H9 (cell line): ENCODE measurements around the gene MMP14. TPM values are rescaled to one million over a fixed set of nuclear protein-coding genes. Genes with fewer than 3 reads are reported as not detected.

Experiments
- DNase-seq: peaks from one replicate; pipeline ENCODE4 v3.0.0-alpha.2; 2017
- H2AFZ ChIP-seq: one replicate; pipeline ENCODE4 v1.6.1; 2013; ENCODE audit warnings: mild to moderate bottlenecking, low read length, control low read depth, moderate library complexity
- H2AK5ac ChIP-seq: 2 replicates; pipeline ENCODE4 v1.6.1; 2013; ENCODE audit warnings: low read length, control low read depth, mixed read lengths; ENCODE audit not compliant: insufficient read length
- H2BK120ac ChIP-seq: one replicate; pipeline ENCODE4 v1.6.1; 2013; ENCODE audit warnings: low read depth, mild to moderate bottlenecking, low read length, control low read depth, inconsistent platforms; ENCODE audit not compliant: poor library complexity, severe bottlenecking
- H2BK12ac ChIP-seq: 2 replicates; pipeline ENCODE4 v1.6.1; 2013; ENCODE audit warnings: low read length, control low read depth, mixed read lengths, low read depth; ENCODE audit not compliant: insufficient read length
- H2BK15ac ChIP-seq: 2 replicates; pipeline ENCODE4 v1.6.1; 2013; ENCODE audit warnings: low read depth, low read length, control low read depth
- H2BK20ac ChIP-seq: one replicate; pipeline ENCODE4 v1.6.1; 2013; ENCODE audit warnings: low read depth, mild to moderate bottlenecking, low read length, control low read depth, inconsistent platforms; ENCODE audit not compliant: poor library complexity, severe bottlenecking
- H2BK5ac ChIP-seq: 2 replicates; pipeline ENCODE4 v1.6.1; 2013; ENCODE audit warnings: low read length, control low read depth, mixed read lengths; ENCODE audit not compliant: insufficient read length
- H3K14ac ChIP-seq: 2 replicates; pipeline ENCODE4 v1.6.1; 2013; ENCODE audit warnings: low read length, control low read depth; ENCODE audit not compliant: insufficient read depth
- H3K18ac ChIP-seq: 2 replicates; pipeline ENCODE4 v1.6.1; 2013; ENCODE audit warnings: low read depth, mild to moderate bottlenecking, mixed read lengths, low read length, control low read depth; ENCODE audit not compliant: insufficient read length
- H3K23ac ChIP-seq: 2 replicates; pipeline ENCODE4 v1.6.1; 2013; ENCODE audit warnings: low read length, control low read depth, mixed read lengths, low read depth; ENCODE audit not compliant: insufficient read length
- H3K23me2 ChIP-seq: 2 replicates; pipeline ENCODE4 v1.6.1; 2013; ENCODE audit warnings: low read depth, mild to moderate bottlenecking, mixed read lengths, low read length, control low read depth; ENCODE audit not compliant: insufficient read length, poor library complexity, severe bottlenecking
- H3K27ac ChIP-seq: 2 replicates; pipeline ENCODE4 v1.5.1; 2013; ENCODE audit warnings: low read length, control low read depth, mixed read lengths, low read depth; ENCODE audit not compliant: insufficient read length
- H3K27me3 ChIP-seq: 2 replicates; pipeline ENCODE4 v1.6.1; 2013; ENCODE audit warnings: low read length, control low read depth, inconsistent platforms; ENCODE audit not compliant: insufficient read depth
- H3K4ac ChIP-seq: 2 replicates; pipeline ENCODE4 v1.6.1; 2013; ENCODE audit warnings: low read depth, mild to moderate bottlenecking, control low read depth, inconsistent platforms, low read length, moderate library complexity
- H3K4me1 ChIP-seq: 2 replicates; pipeline ENCODE4 v1.6.1; 2013; ENCODE audit warnings: low read length, control low read depth, inconsistent platforms; ENCODE audit not compliant: insufficient read depth
- H3K4me2 ChIP-seq: 2 replicates; pipeline ENCODE4 v1.6.1; 2013; ENCODE audit warnings: low read length, control low read depth, mixed read lengths; ENCODE audit not compliant: insufficient read length, insufficient read depth
- H3K56ac ChIP-seq: 2 replicates; pipeline ENCODE4 v1.6.1; 2013; ENCODE audit warnings: low read depth, mild to moderate bottlenecking, mixed read lengths, low read length, control low read depth; ENCODE audit not compliant: insufficient read length
- H3K79me1 ChIP-seq: 2 replicates; pipeline ENCODE4 v1.6.1; 2013; ENCODE audit warnings: low read depth, mild to moderate bottlenecking, moderate library complexity, low read length, control low read depth, inconsistent platforms; ENCODE audit not compliant: insufficient read depth, poor library complexity, severe bottlenecking
- H3K79me2 ChIP-seq: 2 replicates; pipeline ENCODE4 v1.6.1; 2013; ENCODE audit warnings: low read length, control low read depth, inconsistent platforms; ENCODE audit not compliant: insufficient read depth
- H3K9ac ChIP-seq: 2 replicates; pipeline ENCODE4 v1.6.1; 2013; ENCODE audit warnings: low read length, control low read depth, mixed read lengths; ENCODE audit not compliant: insufficient read length; ENCODE audit errors: extremely low read depth
- H3K9me3 ChIP-seq: one replicate; pipeline ENCODE4 v1.6.1; 2013; ENCODE audit warnings: low read depth, low read length, inconsistent platforms; ENCODE audit not compliant: control insufficient read depth
- H3T11ph ChIP-seq: one replicate; pipeline ENCODE4 v1.6.1; 2013; ENCODE audit warnings: mild to moderate bottlenecking, low read length, control low read depth, inconsistent platforms
- H4K20me1 ChIP-seq: one replicate; pipeline ENCODE4 v1.6.1; 2013; ENCODE audit not compliant: control insufficient read depth, insufficient read length, insufficient read depth
- H4K5ac ChIP-seq: 2 replicates; pipeline ENCODE4 v1.6.1; 2013; ENCODE audit warnings: low read depth, mild to moderate bottlenecking, mixed read lengths, low read length, control low read depth; ENCODE audit not compliant: insufficient read length
- H4K8ac ChIP-seq: replicated peaks from 2 replicates; pipeline ENCODE4 v1.6.1; 2013; ENCODE audit warnings: low read length, control low read depth, mixed read lengths, low read depth; ENCODE audit not compliant: insufficient read length
- H4K91ac ChIP-seq: 2 replicates; pipeline ENCODE4 v1.6.1; 2013; ENCODE audit warnings: low read depth, mild to moderate bottlenecking, moderate library complexity, mixed read lengths, low read length, control low read depth; ENCODE audit not compliant: insufficient read length
- H3K27ac Mint-ChIP-seq, 3 experiments: 2 replicates in 2 of 3; 3 replicates in 1 of 3; pipeline ENCODE4 v1.8.0; 2020 to 2021; ENCODE audit warnings: mixed read lengths in 3 of 3, mild to moderate bottlenecking in 1 of 3, moderate library complexity in 1 of 3
- H3K27me3 Mint-ChIP-seq: 2 replicates; pipeline ENCODE4 v1.8.0; 2021; ENCODE audit warnings: low read depth, mild to moderate bottlenecking, moderate library complexity, mixed read lengths
- H3K36me3 Mint-ChIP-seq, 3 experiments: 2 replicates in 2 of 3; 3 replicates in 1 of 3; pipeline ENCODE4 v1.8.0; 2020 to 2021; ENCODE audit warnings: low read depth in 3 of 3, mixed read lengths in 3 of 3; ENCODE audit not compliant: insufficient read depth in 1 of 3
- H3K4me1 Mint-ChIP-seq, 2 experiments: 2 replicates each; pipeline ENCODE4 v1.8.0; 2020; ENCODE audit warnings: mixed read lengths in 2 of 2
- H3K4me3 Mint-ChIP-seq, 2 experiments: 2 replicates in 1 of 2; 3 replicates in 1 of 2; pipeline ENCODE4 v1.8.0; 2020 to 2021; ENCODE audit warnings: mild to moderate bottlenecking in 2 of 2, mixed read lengths in 2 of 2, moderate library complexity in 1 of 2
- H3K9me3 Mint-ChIP-seq, 2 experiments: 2 replicates in 1 of 2; 3 replicates in 1 of 2; pipeline ENCODE4 v1.8.0; 2020; ENCODE audit warnings: mild to moderate bottlenecking in 2 of 2, mixed read lengths in 2 of 2, moderate library complexity in 1 of 2
- WGBS: extraction: QIAGEN DNeasy Blood & Tissue Kit; methylation state at CpG from one replicate; pipeline ENCODE4 v1.1.7; 2013; ENCODE audit warnings: missing lambda C conversion rate, low lambda C conversion rate, mixed read lengths; ENCODE audit not compliant: insufficient read length; ENCODE audit errors: extremely low coverage; 5-methylcytosine and 5-hydroxymethylcytosine counted together
- total RNA-seq: library from RNA; stranded (reverse); gene quantifications from 2 replicates; pipeline ENCODE4 v1.2.1, GENCODE V29; 2021
- TF ChIP-seq, protein P1 (sequence below): fragments of 200-600 bp; sonication (generic); conservative IDR thresholded peaks from 3 replicates; pipeline ENCODE4 v1.8.0; 2021; ENCODE audit warnings: antibody characterized with exemption, mild to moderate bottlenecking

MMP14 gene
- total RNA-seq, 1 experiment from 2014 or later = 56.5 TPM

DNA sequence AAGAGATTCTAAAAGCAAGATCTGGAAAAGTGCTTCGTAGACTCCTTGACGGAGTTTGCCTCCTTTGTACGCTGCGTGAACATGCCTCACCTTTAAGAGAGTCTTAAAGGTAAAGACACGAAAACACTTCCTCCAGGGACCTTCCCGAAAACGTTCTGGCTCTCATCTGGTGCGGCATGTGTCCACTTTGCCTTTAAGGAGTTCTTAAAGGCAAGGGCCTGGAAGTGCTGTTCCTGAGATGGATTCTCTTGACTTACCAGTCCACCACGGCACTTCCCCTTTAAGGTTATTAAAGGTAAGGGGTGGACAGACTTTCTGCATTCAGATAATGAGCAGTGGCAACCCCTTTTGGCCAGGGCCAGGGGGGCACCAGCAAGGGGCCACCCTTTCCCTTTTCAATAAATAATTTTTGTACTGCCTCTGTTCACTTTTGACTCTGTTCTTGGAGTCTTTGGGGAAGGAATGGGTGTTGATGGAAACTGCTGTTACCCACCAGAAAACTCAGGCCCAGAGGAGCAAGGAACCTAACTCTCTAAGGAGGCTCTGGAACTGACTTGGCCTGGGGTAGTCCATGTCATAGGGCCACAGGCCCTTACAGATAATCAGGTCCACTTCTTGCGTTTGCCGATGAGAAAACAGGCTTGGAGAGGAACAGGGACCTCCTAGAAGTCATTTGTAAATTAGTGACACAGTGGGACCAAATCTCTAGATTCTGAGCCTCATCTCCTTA is 51.0 kb downstream of the MMP14 start:
- H3K36me3 Mint-ChIP-seq = peaks cover 0 to 11% (median 6%) of the 10 kb centered on the region in 3 experiments; a peak in 3 of 7 replicates
- WGBS = no CpG with 5 or more reads among the region's 11 CpGs

More for the DNA sequence above, 51.0 kb downstream of the MMP14 start:
- Mint-ChIP-seq H3K27me3 (peaks cover 33% of the 10 kb centered on the region), H3K4me1 (peaks cover 28 to 34% of the 10 kb centered on the region in 2 experiments), H3K9me3 (no peaks in the 10 kb centered on the region; a peak in 1 of 5 replicates), H3K27ac (peak overlapping the region; percentile 84 to 98 (median 97); a peak in 6 of 7 replicates), H3K4me3 (peak overlapping the region; percentile 87 to 93)
- Histone ChIP-seq H3K27me3 (peaks cover 3% of the 10 kb centered on the region; the same call in 1 of the 2 replicates), H4K8ac (no peak overlapping the region), H2BK120ac (no peak overlapping the region), H3K79me2 (no peaks in the 10 kb centered on the region), H3K14ac (peak overlapping the region; percentile 44; the same call in 1 of the 2 replicates), H3K56ac (no peak overlapping the region), H3K18ac (no peak overlapping the region), H3K9me3 (no peaks in the 10 kb centered on the region), H2BK15ac (no peak overlapping the region), H2AFZ (no peak overlapping the region), H2BK12ac (no peak overlapping the region), H2BK20ac (no peak overlapping the region), H3K23me2 (peaks cover 13% of the 10 kb centered on the region), H4K91ac (no peak overlapping the region), H3K9ac (peak overlapping the region; percentile 45), H3T11ph (no peak overlapping the region), H4K5ac (no peak overlapping the region), H3K23ac (no peak overlapping the region), H3K79me1 (no peaks in the 10 kb centered on the region), H3K4ac (no peak overlapping the region; the same call in 1 of the 2 replicates), H2AK5ac (no peak overlapping the region), H4K20me1 (no peaks in the 10 kb centered on the region), H3K27ac (no peak overlapping the region), H2BK5ac (no peak overlapping the region), H3K4me1 (no peaks in the 10 kb centered on the region; the same call in 1 of the 2 replicates), H3K4me2 (peak overlapping the region; percentile 73)
- TF ChIP-seq, protein P1, sequence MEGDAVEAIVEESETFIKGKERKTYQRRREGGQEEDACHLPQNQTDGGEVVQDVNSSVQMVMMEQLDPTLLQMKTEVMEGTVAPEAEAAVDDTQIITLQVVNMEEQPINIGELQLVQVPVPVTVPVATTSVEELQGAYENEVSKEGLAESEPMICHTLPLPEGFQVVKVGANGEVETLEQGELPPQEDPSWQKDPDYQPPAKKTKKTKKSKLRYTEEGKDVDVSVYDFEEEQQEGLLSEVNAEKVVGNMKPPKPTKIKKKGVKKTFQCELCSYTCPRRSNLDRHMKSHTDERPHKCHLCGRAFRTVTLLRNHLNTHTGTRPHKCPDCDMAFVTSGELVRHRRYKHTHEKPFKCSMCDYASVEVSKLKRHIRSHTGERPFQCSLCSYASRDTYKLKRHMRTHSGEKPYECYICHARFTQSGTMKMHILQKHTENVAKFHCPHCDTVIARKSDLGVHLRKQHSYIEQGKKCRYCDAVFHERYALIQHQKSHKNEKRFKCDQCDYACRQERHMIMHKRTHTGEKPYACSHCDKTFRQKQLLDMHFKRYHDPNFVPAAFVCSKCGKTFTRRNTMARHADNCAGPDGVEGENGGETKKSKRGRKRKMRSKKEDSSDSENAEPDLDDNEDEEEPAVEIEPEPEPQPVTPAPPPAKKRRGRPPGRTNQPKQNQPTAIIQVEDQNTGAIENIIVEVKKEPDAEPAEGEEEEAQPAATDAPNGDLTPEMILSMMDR = no peak
- DNase-seq = peak; percentile 83
